SK-N-MC (cell line): ENCODE measurements around the gene PEX11B.

ENCODE experiments used
- EZH2 ChIP-seq: fragments of 200-600 bp; sonication (generic); IDR thresholded peaks from one replicate; pipeline ENCODE4 v1.6.1; 2017; ENCODE audit warnings: antibody characterized with exemption
- POLR2AphosphoS5 ChIP-seq: IDR thresholded peaks from 2 replicates; pipeline ENCODE4 v1.6.1; 2012; ENCODE audit warnings: mild to moderate bottlenecking, low read depth, low read length, borderline replicate concordance

GRCh38 chr1:145937436-145937835 is 18.9 kb upstream of the PEX11B start:
- TF ChIP-seq POLR2AphosphoS5 (no peak), EZH2 (no peak)
